Adipocyte (in vitro differentiated cells): ENCODE measurements around the gene SNX9.

ENCODE experiments used
- DNase-seq: peaks from one replicate; pipeline ENCODE4 v3.0.0-alpha.2; 2015; ENCODE audit warnings: low read depth
- H3K27me3 ChIP-seq: replicated peaks from 2 replicates; pipeline ENCODE4 v1.7.0; 2013; ENCODE audit warnings: mild to moderate bottlenecking, low read length, moderate library complexity; ENCODE audit not compliant: control insufficient read depth, insufficient read depth
- H3K36me3 ChIP-seq: 2 replicates; pipeline ENCODE4 v1.7.0; 2013; ENCODE audit warnings: low read length, mild to moderate bottlenecking, moderate library complexity; ENCODE audit not compliant: control insufficient read depth, insufficient read depth, severe bottlenecking
- H3K4me1 ChIP-seq: 2 replicates; pipeline ENCODE4 v1.7.0; 2013; ENCODE audit warnings: mild to moderate bottlenecking, low read length, moderate library complexity; ENCODE audit not compliant: control insufficient read depth, insufficient read depth
- H3K4me3 ChIP-seq: 2 replicates; pipeline ENCODE4 v1.7.0; 2013; ENCODE audit warnings: mild to moderate bottlenecking, low read length, moderate library complexity
- H3K9ac ChIP-seq: 2 replicates; pipeline ENCODE4 v1.7.0; 2013; ENCODE audit warnings: mild to moderate bottlenecking, low read length, moderate library complexity
- H3K9me3 ChIP-seq: 2 replicates; pipeline ENCODE4 v1.7.0; 2013; ENCODE audit warnings: mild to moderate bottlenecking, low read length, moderate library complexity; ENCODE audit not compliant: control insufficient read depth

Gene SNX9

DNA sequence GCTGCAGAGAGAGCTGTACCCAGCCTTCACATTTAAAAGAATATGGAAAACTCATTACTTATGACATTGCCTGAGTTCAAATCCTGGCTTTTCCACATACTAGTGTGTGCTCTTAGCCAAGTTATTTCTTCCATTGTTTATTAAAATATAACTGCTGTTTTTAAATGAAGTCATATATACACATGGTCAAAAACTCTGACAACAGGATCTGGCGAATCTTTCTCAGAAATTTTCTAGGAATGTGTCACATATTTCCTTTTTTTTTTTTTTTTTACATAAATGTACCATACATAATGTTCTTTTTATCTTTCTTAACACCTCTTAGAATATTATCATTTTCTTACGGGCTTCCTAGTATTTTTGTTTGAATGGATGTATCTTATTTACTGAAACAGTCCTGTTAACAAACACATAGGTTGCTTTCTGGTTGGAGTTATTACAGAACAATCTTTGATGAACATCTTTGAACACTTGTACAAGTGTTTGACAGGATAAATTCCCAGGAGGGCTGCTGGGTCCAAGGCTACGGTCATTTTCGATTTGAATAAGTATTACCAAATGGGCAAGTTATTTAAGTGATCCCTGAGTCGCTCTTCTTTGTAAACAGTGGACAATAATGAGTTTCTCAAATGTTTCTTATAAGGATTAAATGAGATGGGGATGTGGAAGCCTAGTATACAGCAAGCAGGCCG lies 1.6 kb upstream of the SNX9 start:
- Histone ChIP-seq H3K4me1 (peaks cover 27% of the 10 kb centered on the region), H3K36me3 (no peaks in the 10 kb centered on the region), H3K27me3 (no peaks in the 10 kb centered on the region), H3K9ac (peak overlapping the region; percentile 95), H3K9me3 (no peaks in the 10 kb centered on the region), H3K4me3 (peak overlapping the region; percentile 73)
- DNase-seq = peak; percentile 11

GRCh38 chr6:157822245-157823000 lies 623 bp upstream of the SNX9 start:
- DNase-seq = peak; percentile 17
- Histone ChIP-seq H3K27me3 (no peaks in the 10 kb centered on the region), H3K4me3 (peak overlapping the region; percentile 73), H3K4me1 (peaks cover 27% of the 10 kb centered on the region), H3K36me3 (no peaks in the 10 kb centered on the region), H3K9me3 (no peaks in the 10 kb centered on the region), H3K9ac (peak overlapping the region; percentile 95)

DNA sequence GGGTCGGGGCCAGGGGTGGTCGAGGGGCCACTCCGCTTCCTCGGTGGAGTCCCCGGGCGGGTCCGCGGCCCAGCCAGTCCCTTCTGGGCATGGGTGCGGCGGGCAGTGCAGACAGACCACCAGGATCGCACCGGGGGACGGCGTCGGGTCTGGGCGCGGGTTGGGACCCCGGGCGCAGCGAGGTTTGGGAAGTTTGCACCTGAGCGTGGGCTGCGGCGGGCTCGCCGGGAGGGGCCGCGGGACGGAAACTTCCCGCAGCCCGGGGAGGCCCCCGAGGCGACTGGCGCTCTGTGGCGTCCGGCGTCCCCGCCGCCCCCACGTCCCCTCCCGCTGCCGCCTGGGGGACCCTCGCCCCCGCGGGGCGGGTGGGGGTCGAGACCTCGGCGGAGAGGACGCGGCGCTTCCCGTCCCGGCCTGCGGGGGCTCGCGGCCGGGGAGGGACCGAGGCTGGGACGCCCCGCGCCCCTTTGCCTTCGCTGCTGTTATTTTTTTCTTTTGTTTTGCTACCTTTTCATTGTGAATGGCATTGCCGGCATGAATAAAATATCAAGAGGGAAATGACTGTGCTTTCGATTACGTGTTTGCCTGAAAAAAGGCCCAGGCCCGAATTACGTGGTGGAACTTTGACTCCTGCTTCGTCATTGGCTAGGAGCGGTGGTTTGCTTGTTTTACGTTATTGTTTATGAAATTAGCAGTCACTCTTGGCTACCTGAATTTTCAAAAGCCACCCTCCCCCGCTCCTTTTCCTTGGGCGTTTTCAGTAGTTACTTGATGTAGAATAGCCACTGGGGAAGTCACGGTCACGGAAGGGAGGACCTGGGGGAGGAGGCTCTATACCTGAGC lies 703 bp downstream of the SNX9 start:
- H3K4me3 ChIP-seq = peak overlapping the region; percentile 91
- peaks cover 27% of the 10 kb centered on the region for H3K4me1 ChIP-seq
- no peaks in the 10 kb centered on the region for H3K9me3 ChIP-seq
- peak; percentile 81 for DNase-seq
- H3K9ac ChIP-seq = peak overlapping the region; percentile 95
- H3K27me3 ChIP-seq = no peaks in the 10 kb centered on the region
- H3K36me3 ChIP-seq = peaks cover 3% of the 10 kb centered on the region

DNA sequence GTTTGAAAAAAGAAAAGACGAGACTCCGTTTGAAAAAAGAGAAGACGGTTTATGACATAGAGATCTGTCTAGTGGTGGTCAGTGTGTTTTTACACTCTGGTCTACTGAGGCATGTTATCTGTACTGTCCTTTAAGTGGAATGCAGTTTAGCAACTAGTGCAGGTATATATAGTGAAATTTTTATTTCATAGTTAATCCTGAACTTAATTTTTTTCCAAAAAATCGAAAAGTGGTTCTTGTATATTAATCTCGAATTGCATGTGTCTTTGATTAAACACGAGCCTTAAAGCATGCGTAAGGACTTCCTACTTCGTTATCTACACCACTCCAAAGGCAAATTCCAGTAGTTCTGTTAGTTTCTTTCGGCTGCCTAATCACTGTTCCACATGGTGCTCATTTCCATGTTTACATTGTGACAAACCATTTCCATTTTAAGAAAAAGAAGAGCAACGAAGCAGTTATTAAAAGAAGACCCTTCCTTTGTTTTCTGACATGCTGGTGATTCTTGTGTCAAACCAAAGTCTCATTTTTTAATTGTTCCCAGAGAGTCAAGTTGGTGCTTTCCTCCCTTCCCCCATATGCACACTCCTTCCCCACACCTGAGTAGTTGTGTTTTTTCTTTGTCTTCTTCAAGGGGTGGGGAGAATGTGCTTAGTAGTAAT lies 2.3 kb downstream of the SNX9 start:
- H3K4me3 ChIP-seq = peak overlapping the region; percentile 91
- H3K27me3 ChIP-seq = no peaks in the 10 kb centered on the region
- H3K36me3 ChIP-seq = peaks cover 5% of the 10 kb centered on the region
- no peaks in the 10 kb centered on the region for H3K9me3 ChIP-seq
- DNase-seq = peak; percentile 59
- no peak overlapping the region for H3K9ac ChIP-seq
- peaks cover 28% of the 10 kb centered on the region for H3K4me1 ChIP-seq

DNA sequence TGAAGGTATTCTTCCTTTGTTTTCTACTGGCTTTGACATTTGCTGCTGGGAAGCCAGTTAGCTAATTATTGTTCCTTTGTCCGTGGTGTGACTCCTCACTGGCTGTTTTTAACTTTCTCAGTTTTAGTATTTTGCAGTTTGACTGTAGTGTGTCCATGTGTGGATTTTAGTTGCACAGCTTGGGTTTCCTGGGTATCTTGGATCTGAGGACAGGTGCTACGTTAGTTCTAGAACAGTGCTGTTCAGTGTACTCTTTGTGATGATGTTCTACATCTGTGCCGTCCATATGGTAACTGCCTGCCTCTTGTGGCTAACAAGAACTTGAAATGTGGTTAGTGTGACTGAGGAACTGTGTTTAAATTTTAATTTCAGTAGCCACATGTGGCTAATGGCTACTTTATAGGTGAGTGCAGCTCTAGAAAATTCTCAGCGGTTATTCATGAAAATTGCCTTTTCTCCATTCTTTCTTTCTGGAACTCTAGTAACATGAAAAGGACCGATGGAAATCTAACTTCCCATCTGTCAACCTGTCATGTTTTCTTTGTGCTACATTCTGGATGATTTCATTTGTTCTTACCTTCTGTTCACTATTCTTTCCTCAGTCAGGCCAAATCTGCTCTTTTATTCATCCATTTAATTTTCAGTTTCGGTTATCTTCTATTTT lies 7.4 kb downstream of the SNX9 start:
- peaks cover 48% of the 10 kb centered on the region for H3K4me1 ChIP-seq
- DNase-seq = no peak

DNA sequence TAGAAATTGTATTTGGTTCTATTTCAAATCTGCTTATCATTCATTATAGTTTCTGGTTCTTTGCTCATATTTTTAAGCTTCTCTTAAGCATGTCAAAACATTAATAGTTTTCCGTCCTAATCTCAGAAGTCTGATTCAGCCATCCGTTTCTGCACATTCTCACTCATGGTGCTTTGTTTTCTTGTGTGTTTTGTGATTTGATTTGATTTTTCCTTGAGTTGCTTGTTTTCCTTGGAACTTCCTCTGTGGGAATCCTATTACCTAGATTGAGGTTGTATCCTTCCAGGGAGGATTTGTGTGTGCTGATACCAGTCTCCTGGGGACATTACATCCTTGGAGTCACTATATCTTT lies 7.9 kb downstream of the SNX9 start:
- H3K9me3 ChIP-seq = no peaks in the 10 kb centered on the region
- DNase-seq = no peak
- H3K4me1 ChIP-seq = peaks cover 45% of the 10 kb centered on the region
- H3K9ac ChIP-seq = no peak overlapping the region
- no peak overlapping the region for H3K4me3 ChIP-seq
- no peaks in the 10 kb centered on the region for H3K27me3 ChIP-seq
- H3K36me3 ChIP-seq = peaks cover 5% of the 10 kb centered on the region

More for the DNA sequence above, 7.4 kb downstream of the SNX9 start:
- H3K9me3 ChIP-seq = no peaks in the 10 kb centered on the region
- peaks cover 5% of the 10 kb centered on the region for H3K36me3 ChIP-seq
- no peak overlapping the region for H3K9ac ChIP-seq
- no peak overlapping the region for H3K4me3 ChIP-seq
- H3K27me3 ChIP-seq = no peaks in the 10 kb centered on the region

DNA sequence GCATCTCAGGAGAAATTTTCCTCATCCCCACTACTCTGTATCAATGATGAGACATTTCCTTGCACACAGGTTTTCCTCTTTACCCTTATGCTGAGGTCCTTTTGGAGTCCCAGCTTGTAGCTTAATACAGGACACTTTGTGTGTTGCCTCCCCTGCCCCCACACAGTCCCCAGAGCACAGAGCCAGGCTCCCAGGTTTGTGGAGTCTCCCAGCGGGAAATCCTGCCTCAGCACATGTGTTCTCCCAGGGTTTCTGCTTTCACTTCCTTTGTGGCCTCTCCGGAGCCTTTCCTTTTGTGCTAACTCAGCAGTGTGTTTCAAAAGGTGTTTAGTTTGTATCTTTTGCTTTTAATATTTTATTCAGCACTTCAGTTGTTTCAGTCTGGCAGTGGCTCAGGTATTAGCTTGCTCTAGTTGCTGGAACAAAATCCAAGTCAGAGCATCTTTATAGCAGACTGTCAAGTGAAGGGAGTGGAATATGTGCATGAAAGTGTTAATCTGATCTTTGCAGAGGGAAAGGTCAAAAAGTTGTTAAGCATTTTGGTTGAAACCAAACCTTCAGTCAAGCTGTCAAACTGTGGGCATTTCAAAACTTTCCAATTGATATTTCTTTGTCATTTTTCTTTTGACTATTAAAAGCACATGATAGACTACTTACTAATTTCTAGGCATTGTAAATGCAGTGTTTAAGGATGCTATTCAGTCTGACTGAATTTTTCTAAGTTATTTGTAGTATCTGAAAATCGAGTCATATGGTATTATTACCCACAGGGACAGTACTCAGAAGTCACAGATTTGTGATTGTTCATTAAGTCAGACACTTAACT lies 8.6 kb downstream of the SNX9 start:
- Histone ChIP-seq H3K4me3 (no peak overlapping the region), H3K9ac (no peak overlapping the region), H3K27me3 (no peaks in the 10 kb centered on the region), H3K4me1 (peaks cover 45% of the 10 kb centered on the region), H3K36me3 (peaks cover 5% of the 10 kb centered on the region), H3K9me3 (no peaks in the 10 kb centered on the region)
- peak; percentile 22 for DNase-seq

DNA sequence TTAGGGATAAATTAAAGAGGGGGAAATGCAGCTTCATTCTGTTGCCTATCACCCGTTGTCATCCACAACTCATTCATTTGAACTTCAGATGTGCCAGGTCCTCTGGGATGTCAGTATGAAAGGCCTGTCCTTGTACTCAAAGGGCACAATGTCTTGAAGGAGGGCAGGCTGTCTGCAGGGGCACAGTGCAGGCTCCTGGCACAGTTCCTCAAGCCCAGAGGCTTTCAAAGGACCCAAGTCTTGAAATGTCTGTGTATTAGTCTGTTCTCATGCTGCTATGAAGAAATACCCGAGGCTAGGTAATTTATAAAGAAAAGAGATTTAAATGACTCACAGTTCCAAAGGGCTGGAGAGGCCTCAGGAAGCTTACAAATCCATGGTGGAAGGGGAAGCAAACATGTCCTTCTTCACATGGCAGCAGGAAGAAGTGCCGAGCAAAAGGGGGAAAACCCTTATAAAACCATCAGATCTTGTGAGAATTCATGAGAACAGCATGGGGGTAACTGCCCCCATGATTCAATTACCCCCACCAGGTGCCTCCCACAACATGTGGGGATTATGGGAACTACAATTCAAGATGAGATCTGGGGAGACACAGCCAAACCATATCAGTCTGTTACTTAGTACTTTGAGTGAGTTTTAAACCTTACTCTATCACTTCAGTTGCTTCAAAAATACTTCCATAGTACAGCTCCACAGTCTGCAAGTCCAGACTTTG lies 9.4 kb downstream of the SNX9 start:
- peak; percentile 62 for DNase-seq
- Histone ChIP-seq H3K4me3 (peak overlapping the region; percentile 2), H3K4me1 (peaks cover 45% of the 10 kb centered on the region), H3K27me3 (no peaks in the 10 kb centered on the region), H3K9me3 (no peaks in the 10 kb centered on the region), H3K9ac (no peak overlapping the region), H3K36me3 (peaks cover 5% of the 10 kb centered on the region)

DNA sequence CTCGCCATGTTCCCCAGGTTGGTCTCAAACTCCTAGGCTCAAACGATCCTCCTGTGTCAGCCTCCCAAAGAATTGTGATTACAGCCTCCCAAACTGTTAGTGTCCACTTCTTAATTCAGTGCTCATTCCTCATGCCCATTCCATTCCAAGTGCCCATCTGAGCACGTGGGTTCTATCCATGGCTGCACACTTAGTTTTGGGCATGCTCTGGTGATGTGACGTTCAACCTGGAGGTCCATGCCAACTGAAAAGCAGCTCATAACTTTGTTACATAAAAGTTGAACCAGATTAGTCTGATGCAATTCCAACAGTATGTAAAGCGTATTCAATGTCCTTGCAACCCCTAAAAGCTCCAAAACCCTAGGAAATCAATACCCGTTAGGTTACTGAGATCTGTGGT lies 11.5 kb downstream of the SNX9 start:
- peaks cover 55% of the 10 kb centered on the region for H3K4me1 ChIP-seq
- no peak overlapping the region for H3K4me3 ChIP-seq
- no peak for DNase-seq
- no peaks in the 10 kb centered on the region for H3K36me3 ChIP-seq
- H3K9ac ChIP-seq = no peak overlapping the region
- H3K27me3 ChIP-seq = no peaks in the 10 kb centered on the region
- H3K9me3 ChIP-seq = no peaks in the 10 kb centered on the region
